Endodermal cell (in vitro differentiated cells): ENCODE data around the gene TAF3. TPM values are rescaled to one million over a fixed set of nuclear protein-coding genes. Genes with fewer than 3 reads are reported as not detected.

Source experiments
- DNase-seq: peaks from one replicate; pipeline ENCODE4 v3.0.0-alpha.2; 2017
- H3K27ac ChIP-seq: 2 replicates; pipeline ENCODE4 v1.5.1; 2013; ENCODE audit warnings: mild to moderate bottlenecking, low read depth, low read length, moderate library complexity
- H3K27me3 ChIP-seq: 2 replicates; pipeline ENCODE4 v1.6.1; 2013; ENCODE audit warnings: mild to moderate bottlenecking, low read length, moderate library complexity; ENCODE audit not compliant: insufficient read depth, control insufficient read depth, poor library complexity, severe bottlenecking
- H3K36me3 ChIP-seq: 2 replicates; pipeline ENCODE4 v1.7.0; 2013; ENCODE audit warnings: mild to moderate bottlenecking, low read length, moderate library complexity; ENCODE audit not compliant: control insufficient read depth, insufficient read depth
- H3K4me1 ChIP-seq: one replicate; pipeline ENCODE4 v1.7.0; 2013; ENCODE audit warnings: low read length; ENCODE audit not compliant: control insufficient read depth, insufficient read depth
- H3K4me3 ChIP-seq: 2 replicates; pipeline ENCODE4 v1.5.1; 2013; ENCODE audit warnings: mild to moderate bottlenecking, low read length, moderate library complexity
- H3K9ac ChIP-seq: 2 replicates; pipeline ENCODE4 v1.6.1; 2013; ENCODE audit warnings: mild to moderate bottlenecking, low read length, moderate library complexity; ENCODE audit not compliant: poor library complexity, severe bottlenecking; ENCODE audit errors: extremely low read depth
- H3K9me3 ChIP-seq: 2 replicates; pipeline ENCODE4 v1.6.1; 2013; ENCODE audit warnings: mild to moderate bottlenecking, low read length, moderate library complexity; ENCODE audit not compliant: control insufficient read depth
- H3K27ac Mint-ChIP-seq: 2 replicates; pipeline ENCODE4 v1.8.0; 2020; ENCODE audit warnings: mixed read lengths
- H3K27me3 Mint-ChIP-seq: 2 replicates; pipeline ENCODE4 v1.8.0; 2021; ENCODE audit warnings: mild to moderate bottlenecking, mixed read lengths; ENCODE audit not compliant: insufficient read depth
- H3K36me3 Mint-ChIP-seq: 2 replicates; pipeline ENCODE4 v1.8.0; 2020; ENCODE audit warnings: low read depth, mixed read lengths
- H3K4me1 Mint-ChIP-seq: 2 replicates; pipeline ENCODE4 v1.8.0; 2020; ENCODE audit warnings: mixed read lengths
- H3K4me3 Mint-ChIP-seq: 2 replicates; pipeline ENCODE4 v1.8.0; 2020; ENCODE audit warnings: mild to moderate bottlenecking, moderate library complexity, mixed read lengths
- H3K9me3 Mint-ChIP-seq: 2 replicates; pipeline ENCODE4 v1.8.0; 2020; ENCODE audit warnings: mild to moderate bottlenecking, mixed read lengths
- CTCF ChIP-seq: fragments of 200-600 bp; sonication (generic); conservative IDR thresholded peaks from 2 replicates; pipeline ENCODE4 v1.5.0; 2021; ENCODE audit warnings: antibody characterized with exemption, mild to moderate bottlenecking
- WGBS, 2 experiments: methylation state at CpG; one replicate each; pipeline versions ENCODE4 v1.1.5 to v1.1.7; 2013; ENCODE audit warnings: missing lambda C conversion rate in 2 of 2, mixed read lengths in 1 of 2; ENCODE audit not compliant: insufficient coverage in 1 of 2, insufficient read length in 1 of 2; 5-methylcytosine and 5-hydroxymethylcytosine counted together
- total RNA-seq, 2 donors: library from RNA; stranded (reverse); fragmentation: NEBNext Ultra II Directional in 1 of 2; extraction: Animal tissue kit (Norgen Biotek cat#: 25700) in 1 of 2; gene quantifications; 2 replicates in 1 of 2; 3 replicates in 1 of 2; pipeline ENCODE4 v1.2.1, GENCODE V29; 2021

The TAF3 gene
- total RNA-seq, 2 donors from 2014 or later: 9.9 to 10.0 TPM

- 0 to 1% methylated on average over 4 to 17 of the region's 17 CpGs for WGBS, 2 experiments
- H3K36me3 Mint-ChIP-seq: peaks cover 19% of the 10 kb centered on the region
- peaks cover 6% of the 10 kb centered on the region for H3K4me1 ChIP-seq
- no peaks in the 10 kb centered on the region for H3K9me3 ChIP-seq
- H3K27me3 Mint-ChIP-seq: peaks cover 66% of the 10 kb centered on the region
- peaks cover 30% of the 10 kb centered on the region for H3K4me1 Mint-ChIP-seq
- TF ChIP-seq CTCF: no peak
- peak overlapping the region; percentile 65 for H3K27ac Mint-ChIP-seq
- H3K9me3 Mint-ChIP-seq: no peaks in the 10 kb centered on the region
- H3K4me3 ChIP-seq: peak overlapping the region; percentile 65
- no peak overlapping the region for H3K9ac ChIP-seq
- no peak overlapping the region for H3K27ac ChIP-seq
- no peaks in the 10 kb centered on the region for H3K36me3 ChIP-seq
- H3K4me3 Mint-ChIP-seq: peak overlapping the region; percentile 86
- H3K27me3 ChIP-seq: peaks cover 60% of the 10 kb centered on the region
- DNase-seq: no peak
Observed at GRCh38 chr10:8052956-8053445, 234.7 kb downstream of the TAF3 start.

GRCh38 chr10:8053446-8054243 is 235.3 kb downstream of the TAF3 start:
- Histone ChIP-seq H3K9me3 (no peaks in the 10 kb centered on the region), H3K4me1 (peaks cover 6% of the 10 kb centered on the region)
- H3K4me1 Mint-ChIP-seq: peaks cover 36% of the 10 kb centered on the region

DNA sequence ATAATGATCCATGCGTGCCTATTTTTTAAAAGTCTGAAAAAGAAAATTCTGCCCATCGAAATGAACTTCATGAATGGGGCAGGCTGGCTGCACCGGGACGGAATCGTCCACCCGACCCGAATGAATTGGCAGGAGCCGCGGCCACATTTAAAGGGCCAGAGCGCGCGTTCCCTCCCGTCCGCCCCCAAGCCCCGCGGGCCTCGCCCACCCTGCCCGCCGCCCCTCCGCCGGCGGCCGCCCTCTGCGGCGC is 235.9 kb downstream of the TAF3 start:
- Histone ChIP-seq H3K36me3 (peaks cover 7% of the 10 kb centered on the region), H3K9me3 (no peaks in the 10 kb centered on the region), H3K4me3 (peak overlapping the region; percentile 97), H3K27ac (no peak overlapping the region), H3K4me1 (peaks cover 10% of the 10 kb centered on the region), H3K27me3 (peaks cover 60% of the 10 kb centered on the region), H3K9ac (peak overlapping the region; percentile 56)
- peak overlapping the region; percentile 85 for H3K27ac Mint-ChIP-seq
- no peak for TF ChIP-seq CTCF
- H3K4me1 Mint-ChIP-seq: peaks cover 41% of the 10 kb centered on the region
- peaks cover 66% of the 10 kb centered on the region for H3K27me3 Mint-ChIP-seq
- peaks cover 31% of the 10 kb centered on the region for H3K36me3 Mint-ChIP-seq
- WGBS, 2 experiments: 0% methylated on average over 3 to 25 of the region's 25 CpGs
- H3K4me3 Mint-ChIP-seq: peak overlapping the region; percentile 86
- DNase-seq: no peak
- H3K9me3 Mint-ChIP-seq: no peaks in the 10 kb centered on the region

More at GRCh38 chr10:8053446-8054243, 235.3 kb downstream of the TAF3 start:
- peak overlapping the region; percentile 86 for H3K4me3 Mint-ChIP-seq
- peak; percentile 97 for DNase-seq
- Histone ChIP-seq H3K36me3 (peaks cover 2% of the 10 kb centered on the region), H3K4me3 (peak overlapping the region; percentile 97), H3K27ac (no peak overlapping the region), H3K27me3 (peaks cover 60% of the 10 kb centered on the region), H3K9ac (peak overlapping the region; percentile 56)
- TF ChIP-seq CTCF: peak; percentile 88
- 0 to 1% methylated on average over 19 to 60 of the region's 60 CpGs for WGBS, 2 experiments
- peaks cover 66% of the 10 kb centered on the region for H3K27me3 Mint-ChIP-seq
- H3K36me3 Mint-ChIP-seq: peaks cover 26% of the 10 kb centered on the region
- peak overlapping the region; percentile 85 for H3K27ac Mint-ChIP-seq
- no peaks in the 10 kb centered on the region for H3K9me3 Mint-ChIP-seq
